HuH-7 (cell line): ENCODE data around the gene TRIM41.
A peak's percentile ranks its signal among the peaks of the same experiment; 100 is the strongest.
"Not testable (repeated sequence)": the region's sequence is repeated elsewhere in the genome, so short reads cannot be mapped to it uniquely, and the experiment has no call there.

Source experiments
- DNase-seq: peaks from one replicate; pipeline ENCODE4 v3.0.0; 2011; ENCODE audit warnings: low spot score

The TRIM41 gene

GRCh38 chr5:181210148-181210547 lies 12.9 kb upstream of the TRIM41 start:
- not testable (repeated sequence) for DNase-seq

GRCh38 chr5:181210698-181211097 lies 12.4 kb upstream of the TRIM41 start:
- not testable (repeated sequence) for DNase-seq

- DNase-seq = no peak
Observed at GRCh38 chr5:181211208-181211607, 11.9 kb upstream of the TRIM41 start.

- DNase-seq = no peak
Observed at GRCh38 chr5:181212080-181212479, 11.0 kb upstream of the TRIM41 start.

- DNase-seq = no peak
Observed at GRCh38 chr5:181212934-181213333, 10.1 kb upstream of the TRIM41 start.

GRCh38 chr5:181214249-181214648 lies 8.8 kb upstream of the TRIM41 start:
- not testable (repeated sequence) for DNase-seq

- DNase-seq = no peak
Observed at GRCh38 chr5:181215997-181216989, 6.8 kb upstream of the TRIM41 start.

- DNase-seq = no peak
Observed at GRCh38 chr5:181217111-181217802, 5.8 kb upstream of the TRIM41 start.

- DNase-seq = no peak
Observed at GRCh38 chr5:181217803-181218062, 5.3 kb upstream of the TRIM41 start.

- no peak for DNase-seq
Observed at GRCh38 chr5:181218795-181219124, 4.3 kb upstream of the TRIM41 start.

- DNase-seq = no peak
Observed at GRCh38 chr5:181219262-181220177, 3.6 kb upstream of the TRIM41 start.

GRCh38 chr5:181220178-181220515 lies 2.9 kb upstream of the TRIM41 start:
- DNase-seq = no peak

GRCh38 chr5:181221105-181221791 lies 1.8 kb upstream of the TRIM41 start:
- DNase-seq = no peak

GRCh38 chr5:181221792-181222629 lies 1.1 kb upstream of the TRIM41 start:
- peak; percentile 72 for DNase-seq

GRCh38 chr5:181222630-181223057 lies 437 bp upstream of the TRIM41 start:
- no peak for DNase-seq

GRCh38 chr5:181223729-181224389 lies 778 bp downstream of the TRIM41 start:
- DNase-seq = no peak

- no peak for DNase-seq
Observed at GRCh38 chr5:181224390-181225229, 1.5 kb downstream of the TRIM41 start.

GRCh38 chr5:181229996-181230395 lies 6.9 kb downstream of the TRIM41 start:
- no peak for DNase-seq

GRCh38 chr5:181230551-181230950 lies 7.5 kb downstream of the TRIM41 start:
- no peak for DNase-seq

GRCh38 chr5:181231432-181231831 lies 8.4 kb downstream of the TRIM41 start:
- DNase-seq = no peak
